Muscle layer of colon (tissue), 2 donors: ENCODE data around the gene AIF1.

Source experiments
- H3K27ac ChIP-seq: one replicate; pipeline ENCODE4 v1.7.0; 2013; ENCODE audit warnings: low read depth, mild to moderate bottlenecking, low read length, moderate library complexity
- H3K27me3 ChIP-seq, 2 donors: one replicate each; pipeline ENCODE4 v1.7.0; 2013; ENCODE audit warnings: low read length in 2 of 2, mild to moderate bottlenecking in 2 of 2; ENCODE audit not compliant: insufficient read depth in 2 of 2, control insufficient read depth in 1 of 2
- H3K36me3 ChIP-seq: one replicate; pipeline ENCODE4 v1.7.0; 2013; ENCODE audit warnings: mild to moderate bottlenecking, low read length; ENCODE audit not compliant: insufficient read depth
- H3K4me1 ChIP-seq: one replicate; pipeline ENCODE4 v1.7.0; 2013; ENCODE audit warnings: mild to moderate bottlenecking, low read length; ENCODE audit not compliant: insufficient read depth
- H3K4me3 ChIP-seq, 2 donors: one replicate each; pipeline ENCODE4 v1.7.0; 2013; ENCODE audit warnings: low read length in 2 of 2, low read depth in 1 of 2, mild to moderate bottlenecking in 1 of 2, moderate library complexity in 1 of 2
- H3K9ac ChIP-seq: one replicate; pipeline ENCODE4 v1.7.0; 2013; ENCODE audit warnings: low read length
- H3K9me3 ChIP-seq: one replicate; pipeline ENCODE4 v1.7.0; 2013; ENCODE audit warnings: mild to moderate bottlenecking, low read length
- donor health status: abdominal sarcoma.
- donor health status: Adenocarcinoma of cecum.

The AIF1 gene

DNA sequence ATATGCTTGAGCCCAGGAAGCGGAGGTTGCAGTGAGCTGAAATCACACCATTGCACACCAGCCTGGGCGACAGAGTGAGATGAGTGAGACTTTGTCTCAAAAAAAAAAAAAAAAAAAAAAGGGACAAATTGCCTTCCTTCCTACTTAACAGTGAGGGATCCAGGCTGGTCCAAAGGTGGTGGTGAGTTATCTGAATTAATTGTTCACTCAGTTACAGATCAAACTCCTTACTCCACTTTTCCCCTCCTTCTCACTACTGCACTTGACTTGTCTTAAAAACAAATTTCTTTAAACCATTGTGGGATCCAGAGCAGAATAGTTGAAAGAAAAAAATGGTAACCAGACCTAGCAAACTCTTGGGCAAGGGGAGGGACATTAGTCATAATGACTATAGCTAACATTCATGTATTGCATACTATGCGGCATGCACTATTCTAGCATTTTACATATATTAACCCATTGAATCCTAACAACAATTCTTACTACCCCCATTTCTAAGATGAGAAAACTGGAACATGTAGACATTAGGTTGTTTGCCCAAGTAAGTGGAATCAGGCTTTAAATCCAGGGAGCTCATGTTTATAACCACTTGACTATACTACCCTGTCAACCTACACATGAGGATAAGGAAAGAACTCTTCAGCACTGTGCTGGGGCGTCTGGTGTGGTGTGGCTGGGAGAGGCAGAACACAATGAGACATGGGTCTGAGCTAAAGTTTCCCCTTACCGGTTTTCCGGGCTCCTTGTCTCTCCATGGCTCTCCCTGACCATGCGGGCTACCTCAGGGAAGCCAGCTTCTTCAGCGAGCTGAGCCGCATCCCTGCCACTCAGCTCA, 48.3 kb downstream of the AIF1 start:
- no peaks in the 10 kb centered on the region for H3K9me3 ChIP-seq
- H3K4me3 ChIP-seq: peak overlapping the region; percentile 55 to 96
- peaks cover 61% of the 10 kb centered on the region for H3K4me1 ChIP-seq
- H3K27me3 ChIP-seq: no peaks in the 10 kb centered on the region
- H3K36me3 ChIP-seq: peaks cover 36% of the 10 kb centered on the region
- H3K27ac ChIP-seq: peak overlapping the region; percentile 62
- H3K9ac ChIP-seq: peak overlapping the region; percentile 68

DNA sequence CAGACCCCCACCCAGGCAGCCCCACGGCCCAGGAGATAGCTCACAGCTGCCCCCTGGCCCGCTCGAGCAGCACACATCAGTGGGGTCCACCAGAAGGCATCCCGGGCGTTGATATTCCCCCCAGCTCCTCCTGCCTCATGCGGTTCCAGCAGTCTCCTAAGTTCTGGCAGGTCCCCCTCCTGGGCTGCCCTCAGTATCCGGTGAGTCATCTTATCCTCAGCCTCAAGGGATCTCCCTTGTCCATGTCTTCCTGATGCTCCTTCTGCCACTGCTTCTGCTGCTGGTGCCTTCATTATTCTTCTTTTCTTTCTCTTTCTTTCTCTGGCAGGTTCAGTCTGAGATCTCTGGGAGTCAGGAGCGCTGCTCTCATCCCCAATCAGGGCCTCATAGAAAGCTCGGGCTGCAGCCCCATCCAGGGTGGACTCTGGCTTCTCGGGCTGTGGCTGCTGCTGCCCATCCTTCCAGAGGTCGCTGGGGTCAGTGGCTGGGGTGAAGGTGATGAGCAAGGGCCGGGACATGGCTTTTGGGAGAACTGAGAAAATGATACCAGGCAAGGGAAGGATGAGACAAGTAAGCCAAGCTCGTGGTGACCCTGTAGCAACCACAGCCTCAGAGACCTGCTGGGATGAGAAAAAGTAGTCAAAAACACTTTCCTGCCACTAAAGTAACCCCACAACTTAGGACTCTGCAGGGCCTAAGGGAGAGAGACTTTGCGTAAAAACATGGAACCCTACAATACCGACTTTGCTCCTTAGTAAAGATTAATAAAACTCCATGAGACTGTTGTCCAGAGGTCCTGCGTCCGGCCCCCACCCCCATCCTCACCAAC, 49.1 kb downstream of the AIF1 start:
- peak overlapping the region; percentile 55 to 96 for H3K4me3 ChIP-seq
- peaks cover 53% of the 10 kb centered on the region for H3K4me1 ChIP-seq
- peak overlapping the region; percentile 95 for H3K27ac ChIP-seq
- no peaks in the 10 kb centered on the region for H3K9me3 ChIP-seq
- peak overlapping the region; percentile 68 for H3K9ac ChIP-seq
- H3K27me3 ChIP-seq: no peaks in the 10 kb centered on the region
- peaks cover 42% of the 10 kb centered on the region for H3K36me3 ChIP-seq

- H3K27me3 ChIP-seq: no peaks in the 10 kb centered on the region
- peaks cover 50% of the 10 kb centered on the region for H3K36me3 ChIP-seq
- H3K9me3 ChIP-seq: no peaks in the 10 kb centered on the region
These were observed 49.9 kb downstream of the AIF1 start, which contains the start of gene GPANK1 for GRCh38 chr6:31664790-31665500. Gene GPANK1 (minus strand): TSS chr6:31664997. CDS start chr6:31664478, 519 bp downstream.

DNA sequence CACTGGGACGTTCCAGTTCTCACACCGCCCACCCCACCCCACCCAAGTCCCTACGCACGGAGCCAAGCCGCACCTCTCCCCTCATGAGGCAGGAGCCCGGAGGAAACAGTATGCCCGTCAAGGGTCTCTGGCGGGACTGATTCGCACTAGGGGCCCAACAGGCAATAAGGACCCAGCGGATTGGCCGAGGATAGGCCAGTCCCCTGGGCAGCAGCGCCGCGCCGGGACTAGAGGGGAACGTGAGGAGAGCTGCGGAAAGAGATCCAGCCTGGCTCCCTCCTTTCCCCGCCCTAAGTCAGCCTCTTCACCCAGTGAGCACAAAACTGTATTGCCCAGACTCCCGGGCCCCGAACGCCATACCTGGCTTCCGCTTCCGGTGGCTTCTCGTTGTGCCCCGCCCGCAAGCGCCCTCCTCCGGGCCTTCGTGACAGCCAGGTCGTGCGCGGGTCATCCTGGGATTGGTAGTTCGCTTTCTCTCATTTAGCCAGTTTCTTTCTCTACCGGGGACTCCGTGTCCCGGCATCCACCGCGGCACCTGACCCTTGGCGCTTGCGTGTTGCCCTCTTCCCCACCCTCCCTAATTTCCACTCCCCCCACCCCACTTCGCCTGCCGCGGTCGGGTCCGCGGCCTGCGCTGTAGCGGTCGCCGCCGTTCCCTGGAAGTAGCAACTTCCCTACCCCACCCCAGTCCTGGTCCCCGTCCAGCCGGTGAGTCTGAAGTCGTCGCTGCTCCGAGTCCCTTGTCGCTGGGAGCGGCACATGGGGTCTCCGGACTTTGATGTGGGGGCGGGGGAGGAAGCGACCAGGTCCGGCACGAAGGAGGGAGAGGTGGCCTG, 50.7 kb downstream of the AIF1 start, which contains the start of gene CSNK2B:
CSNK2B (plus strand) TSS at position 580 of the 836 bp plus-strand sequence. CDS start 752 bp downstream, outside the sequence.
- Histone ChIP-seq H3K4me3 (peak within 1 kb of the TSS; percentile 85 to 96), H3K27me3 (no peaks in the 10 kb centered on the region), H3K4me1 (peaks cover 43% of the 10 kb centered on the region), H3K27ac (peak within 1 kb of the TSS; percentile 95), H3K9ac (peak within 1 kb of the TSS; percentile 96), H3K36me3 (peaks cover 57% of the 10 kb centered on the region), H3K9me3 (no peaks in the 10 kb centered on the region)

More at GRCh38 chr6:31664790-31665500, 49.9 kb downstream of the AIF1 start, which contains the start of gene GPANK1:
- Histone ChIP-seq H3K4me1 (peaks cover 45% of the 10 kb centered on the region), H3K4me3 (peak within 1 kb of the TSS; percentile 55 to 96), H3K9ac (peak within 1 kb of the TSS; percentile 68), H3K27ac (peak within 1 kb of the TSS; percentile 95)

DNA sequence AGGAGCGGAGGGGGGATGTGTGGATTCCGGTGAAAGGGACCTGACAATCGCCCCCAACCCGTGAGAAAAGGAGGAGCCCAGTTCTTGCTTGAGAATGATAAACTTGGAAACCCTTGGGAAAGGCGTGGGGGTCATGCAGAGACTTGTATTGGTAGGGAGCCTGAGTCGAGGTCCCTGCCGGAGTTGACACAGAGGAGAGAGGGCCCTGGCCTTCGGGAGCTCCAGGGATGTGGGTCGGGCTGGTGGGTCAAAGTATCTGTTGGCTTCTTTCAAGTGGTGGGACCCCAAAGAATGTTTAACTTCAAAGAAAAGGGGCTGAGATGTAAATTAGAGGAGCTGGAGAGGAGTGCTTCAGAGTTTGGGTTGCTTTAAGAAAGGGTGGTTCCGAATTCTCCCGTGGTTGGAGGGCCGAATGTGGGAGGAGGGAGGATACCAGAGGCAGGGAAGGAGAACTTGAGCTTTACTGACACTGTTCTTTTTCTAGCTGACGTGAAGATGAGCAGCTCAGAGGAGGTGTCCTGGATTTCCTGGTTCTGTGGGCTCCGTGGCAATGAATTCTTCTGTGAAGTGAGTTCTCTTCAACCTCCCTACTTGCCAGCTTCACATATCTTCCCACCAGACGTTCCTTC, 51.4 kb downstream of the AIF1 start:
- no peaks in the 10 kb centered on the region for H3K9me3 ChIP-seq
- H3K4me3 ChIP-seq: peak overlapping the region; percentile 85 to 96
- peaks cover 64% of the 10 kb centered on the region for H3K36me3 ChIP-seq
- H3K4me1 ChIP-seq: peaks cover 37% of the 10 kb centered on the region
- peak overlapping the region; percentile 95 for H3K27ac ChIP-seq
- peak overlapping the region; percentile 96 for H3K9ac ChIP-seq
- no peaks in the 10 kb centered on the region for H3K27me3 ChIP-seq
